Ovary (tissue), 9 donors: ENCODE data around the gene TBC1D1. TPM values are rescaled to one million over a fixed set of nuclear protein-coding genes. Genes with fewer than 3 reads are reported as not detected.
A peak's percentile ranks its signal among the peaks of the same experiment; 100 is the strongest.

Experiments used
- DNase-seq, 5 donors: peaks; one replicate each; pipeline ENCODE4 v3.0.0-alpha.2; 2019 to 2020
- H3K27ac ChIP-seq, 2 donors: fragments of 200-600 bp; one replicate each; pipeline versions ENCODE4 v1.5.1 to v1.8.0; 2019 to 2022
- H3K27me3 ChIP-seq: fragments of 200-600 bp; one replicate; pipeline ENCODE4 v1.8.0; 2022
- H3K36me3 ChIP-seq: fragments of 200-600 bp; sonication (generic); one replicate; pipeline ENCODE4 v1.5.1; 2019
- H3K4me1 ChIP-seq: one replicate; pipeline ENCODE4 v1.8.1; 2013; ENCODE audit warnings: mild to moderate bottlenecking, moderate library complexity; ENCODE audit not compliant: insufficient read depth
- H3K4me3 ChIP-seq: fragments of 200-600 bp; sonication (generic); one replicate; pipeline ENCODE4 v1.5.1; 2017
- H3K9me3 ChIP-seq, 2 donors: fragments of 200-600 bp in 1 of 2; sonication (generic) in 1 of 2; one replicate each; pipeline versions ENCODE4 v1.5.1 to v1.8.1; 2013 to 2019; ENCODE audit warnings: mild to moderate bottlenecking in 1 of 2, moderate library complexity in 1 of 2
- CTCF ChIP-seq, 3 donors: fragments of 450-650 bp in 2 of 3; fragments of 200-600 bp in 1 of 3; IDR thresholded peaks; one replicate each; pipeline versions ENCODE4 v1.5.1 to v1.8.0; 2016 to 2022; ENCODE audit warnings: antibody characterized with exemption in 3 of 3, mild to moderate bottlenecking in 1 of 3
- EP300 ChIP-seq: sonication (generic); formaldehyde crosslinking; IDR thresholded peaks from one replicate; pipeline ENCODE4 v1.6.1; 2017; ENCODE audit warnings: antibody characterized with exemption
- POLR2A ChIP-seq: fragments of 450-650 bp; IDR thresholded peaks from one replicate; pipeline ENCODE4 v1.6.1; 2017; ENCODE audit warnings: antibody characterized with exemption, mild to moderate bottlenecking, moderate library complexity
- WGBS, 3 donors: extraction: QIAGEN DNeasy Blood & Tissue Kit in 1 of 3; methylation state at CpG; one replicate each; pipeline versions ENCODE4 v1.1.5 to v1.1.7; 2013 to 2017; 5-methylcytosine and 5-hydroxymethylcytosine counted together
- intact Hi-C, 4 donors: fragments of 100-400 bp; cut with DNase I; formaldehyde crosslinking; loops; one replicate each; pipeline versions ENCODE4 v1.11.0 to v1.15.1; 2022 to 2023
- polyA plus RNA-seq, 2 donors: library from polyadenylated mRNA; stranded (reverse); fragments of 200-250 nt in 1 of 2; fragments of 350-450 nt in 1 of 2; fragmentation: Illumina TruSeq in 1 of 2; extraction: RNeasy Lipid Tissue Mini Kit (QIAGEN cat#74804) in 1 of 2; gene quantifications; one replicate each; pipeline ENCODE4 v1.2.3, GENCODE V29; 2013 to 2014
- total RNA-seq, 7 donors: library from RNA; depleted of rRNA in 2 of 7; stranded (reverse); fragments of >200 nt in 2 of 7; fragmentation: NEBNext Ultra II Directional in 3 of 7; extraction: Animal tissue kit (Norgen Biotek cat#: 25700) in 3 of 7; gene quantifications; one replicate each; pipeline versions ENCODE4 v1.1.0 to v1.2.4, GENCODE V29; 2016 to 2023
- donor health status: DM: no; HTN: no; CAD: no; lungs with moderate emphysema.
- donor health status: DM: no; HTN: no; CAD: no.
- donor health status: Bipolar disorder and iron deficiency.
- donor health status: DM: yes; HTN: yes; CAD: no.
- donor health status: DM: no; HTN: no; CAD: no.
- donor health status: DM: yes; HTN: yes; CAD: no.

Gene TBC1D1
- total and polyA plus RNA-seq, 9 donors, result 39.5 to 104 (median 63.9) TPM

DNA sequence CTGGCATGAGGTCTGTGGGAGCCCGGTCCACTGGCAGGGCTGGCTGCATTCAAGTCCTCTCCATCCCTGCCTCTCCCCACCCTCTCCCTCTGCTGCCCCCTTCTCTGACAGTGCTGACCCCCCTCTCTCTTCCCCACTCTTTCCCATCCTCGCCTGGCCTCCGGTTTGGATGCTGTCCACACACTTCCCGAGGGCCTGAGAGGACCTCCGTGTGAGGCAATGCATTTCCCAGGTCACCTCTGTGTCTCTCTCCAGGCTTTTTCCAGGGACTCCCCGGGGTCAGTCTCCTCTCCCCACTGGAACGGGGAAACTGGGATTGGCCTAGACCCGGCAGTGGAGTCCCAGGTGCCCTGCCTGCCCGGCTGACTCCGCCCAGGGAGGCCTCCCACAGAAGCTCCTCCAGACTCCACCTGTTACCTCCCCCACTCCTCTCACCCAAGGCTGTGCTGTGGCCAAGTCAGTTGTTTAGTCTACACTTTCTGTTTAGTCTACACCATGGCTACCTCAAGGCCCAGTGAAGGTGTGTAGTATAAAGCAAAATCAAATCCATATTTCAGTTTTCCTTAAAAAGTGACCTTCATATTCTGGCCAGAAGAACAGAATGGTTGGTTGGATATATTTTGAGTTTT is 216.1 kb downstream of the TBC1D1 start:
- Histone ChIP-seq H3K4me1 (peaks cover 15% of the 10 kb centered on the region), H3K9me3 (no peaks in the 10 kb centered on the region), H3K27me3 (no peaks in the 10 kb centered on the region), H3K27ac (peak overlapping the region in 1 of 2 donors; percentile 61), H3K4me3 (no peak overlapping the region), H3K36me3 (no peaks in the 10 kb centered on the region)
- TF ChIP-seq POLR2A, result no peak
- no peak for TF ChIP-seq CTCF (IDR thresholded peaks at IDR 0.05)
- no peak for TF ChIP-seq EP300
- intact Hi-C loops, result no loop called here
- peak in 4 of 5 donors; percentile 37 to 58 (median 45) for DNase-seq
- 15 to 37% (median 26%) methylated on average over 10 of the region's 10 CpGs for WGBS, 3 donors

DNA sequence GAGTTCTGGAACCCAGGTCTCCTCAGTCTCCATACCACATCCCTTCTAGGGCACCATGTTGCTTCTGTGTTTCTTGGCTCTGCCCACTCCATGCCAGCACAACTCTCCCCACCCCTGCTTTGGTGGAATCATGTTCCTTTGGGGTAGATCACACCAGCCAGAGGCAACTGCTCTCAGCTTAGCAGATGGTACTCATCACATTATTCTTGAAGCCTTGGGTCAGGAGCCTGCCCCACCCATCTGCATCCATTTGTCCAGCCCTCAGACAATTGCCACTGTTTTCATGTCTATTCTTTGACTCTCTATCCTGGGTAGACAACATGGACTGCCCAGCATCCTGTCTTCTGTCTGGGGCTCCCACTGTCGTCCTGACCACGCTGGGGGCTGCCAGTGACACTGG is 216.9 kb downstream of the TBC1D1 start:
- Histone ChIP-seq H3K4me1 (peaks cover 15% of the 10 kb centered on the region), H3K36me3 (no peaks in the 10 kb centered on the region), H3K27ac (peak overlapping the region in 1 of 2 donors; percentile 58), H3K4me3 (no peak overlapping the region), H3K9me3 (no peaks in the 10 kb centered on the region), H3K27me3 (no peaks in the 10 kb centered on the region)
- intact Hi-C loops, result no loop called here
- no peak for DNase-seq
- 58 to 91% (median 89%) methylated on average over 2 of the region's 2 CpGs for WGBS, 3 donors
- no peak for TF ChIP-seq POLR2A
- TF ChIP-seq EP300, result no peak
- TF ChIP-seq CTCF (IDR thresholded peaks at IDR 0.05), result no peak

GRCh38 chr4:38109370-38109769 is 218.5 kb downstream of the TBC1D1 start:
- intact Hi-C loops, result no loop called here
- Histone ChIP-seq H3K4me3 (no peak overlapping the region), H3K36me3 (no peaks in the 10 kb centered on the region), H3K27me3 (no peaks in the 10 kb centered on the region), H3K4me1 (peaks cover 16% of the 10 kb centered on the region), H3K27ac (no peak overlapping the region), H3K9me3 (no peaks in the 10 kb centered on the region)
- DNase-seq, result no peak
- 50 to 53% (median 53%) methylated on average over 3 of the region's 3 CpGs for WGBS, 3 donors
- no peak for TF ChIP-seq CTCF (IDR thresholded peaks at IDR 0.05)
- no peak for TF ChIP-seq EP300
- TF ChIP-seq POLR2A, result no peak

DNA sequence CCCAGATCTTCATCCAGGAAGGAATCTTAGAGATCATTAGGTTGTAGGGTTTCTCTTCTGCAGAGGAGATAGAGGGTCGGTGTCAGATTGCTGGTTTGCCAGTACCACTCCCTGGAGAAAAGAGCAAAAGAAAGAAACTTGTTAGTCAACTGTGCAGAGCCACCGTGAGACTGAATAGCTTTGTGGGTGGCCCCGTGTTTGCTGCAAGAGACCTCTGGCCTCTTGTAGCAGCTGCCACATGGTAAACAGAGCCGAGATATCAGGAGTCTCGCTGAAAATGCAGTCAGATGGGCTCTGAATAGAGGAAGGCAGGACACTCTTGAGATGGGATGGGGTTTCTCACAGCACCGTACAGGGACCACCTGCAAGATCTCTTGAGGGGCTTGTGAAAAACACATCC is 219.0 kb downstream of the TBC1D1 start:
- Histone ChIP-seq H3K27me3 (no peaks in the 10 kb centered on the region), H3K27ac (no peak overlapping the region), H3K36me3 (no peaks in the 10 kb centered on the region), H3K9me3 (no peaks in the 10 kb centered on the region), H3K4me3 (no peak overlapping the region), H3K4me1 (peaks cover 17% of the 10 kb centered on the region)
- 26 to 46% (median 45%) methylated on average over 6 of the region's 6 CpGs for WGBS, 3 donors
- no peak for TF ChIP-seq EP300
- no peak for TF ChIP-seq POLR2A
- TF ChIP-seq CTCF (IDR thresholded peaks at IDR 0.05), result no peak
- no peak for DNase-seq
- intact Hi-C loops, result no loop called here
